ENCODE measurements around the gene C4orf50. TPM values are rescaled to one million over a fixed set of nuclear protein-coding genes. Genes with fewer than 3 reads are reported as not detected.

The C4orf50 gene
- total RNA-seq, 2 donors from 2014 or later, result 0.13 TPM; not detected in 1

GRCh38 chr4:6030679-6031078, 12.4 kb upstream of the C4orf50 start:
- Histone ChIP-seq H3K4me1 (no peaks in the 10 kb centered on the region), H3K4me3 (no peak overlapping the region), H3K9ac (ENCODE audit: low read depth in 2 of 2, low read length in 2 of 2) (no peak overlapping the region), H3K36me3 (no peaks in the 10 kb centered on the region), H3K27ac (no peak overlapping the region), H3K27me3 (no peaks in the 10 kb centered on the region), H3K9me3 (no peaks in the 10 kb centered on the region)
- TF ChIP-seq CTCF (IDR thresholded peaks at IDR 0.05), result no peak
- no peak for DNase-seq
- intact Hi-C loops (cut with DNase I), result no loop called here

- H3K27me3 ChIP-seq, result no peaks in the 10 kb centered on the region
These were observed 11.0 kb upstream of the C4orf50 start for GRCh38 chr4:6029254-6029653.

GRCh38 chr4:6028168-6028567, 9.9 kb upstream of the C4orf50 start:
- H3K27ac ChIP-seq, result no peak overlapping the region
- H3K9me3 ChIP-seq, result no peaks in the 10 kb centered on the region
- DNase-seq, result no peak
- TF ChIP-seq CTCF (IDR thresholded peaks at IDR 0.05), result no peak
- intact Hi-C loops (cut with DNase I), result no loop called here
- no peaks in the 10 kb centered on the region for H3K4me1 ChIP-seq
- H3K36me3 ChIP-seq, result no peaks in the 10 kb centered on the region
- H3K4me3 ChIP-seq, result no peak overlapping the region
- H3K27me3 ChIP-seq, result no peaks in the 10 kb centered on the region
- no peak overlapping the region for H3K9ac ChIP-seq (ENCODE audit: low read depth in 2 of 2, low read length in 2 of 2)

More at GRCh38 chr4:6029254-6029653, 11.0 kb upstream of the C4orf50 start:
- DNase-seq, result no peak
- Histone ChIP-seq H3K4me1 (no peaks in the 10 kb centered on the region), H3K4me3 (no peak overlapping the region), H3K9me3 (no peaks in the 10 kb centered on the region), H3K9ac (ENCODE audit: low read depth in 2 of 2, low read length in 2 of 2) (no peak overlapping the region), H3K27ac (no peak overlapping the region), H3K36me3 (no peaks in the 10 kb centered on the region)
- TF ChIP-seq CTCF (IDR thresholded peaks at IDR 0.05), result no peak
- intact Hi-C loops (cut with DNase I), result no loop called here

- no peak overlapping the region for H3K4me3 ChIP-seq
- no peaks in the 10 kb centered on the region for H3K4me1 ChIP-seq
- DNase-seq, result no peak
- H3K27me3 ChIP-seq, result no peaks in the 10 kb centered on the region
- H3K9me3 ChIP-seq, result no peaks in the 10 kb centered on the region
- no peaks in the 10 kb centered on the region for H3K36me3 ChIP-seq
- no peak overlapping the region for H3K27ac ChIP-seq
- no peak for TF ChIP-seq CTCF (IDR thresholded peaks at IDR 0.05)
- H3K9ac ChIP-seq (ENCODE audit: low read depth in 2 of 2, low read length in 2 of 2), result no peak overlapping the region
- intact Hi-C loops (cut with DNase I), result no loop called here
These were observed 9.2 kb upstream of the C4orf50 start for GRCh38 chr4:6027392-6027791.

GRCh38 chr4:6024313-6024960, 6.2 kb upstream of the C4orf50 start:
- H3K9ac ChIP-seq (ENCODE audit: low read depth in 2 of 2, low read length in 2 of 2), result no peak overlapping the region
- no peaks in the 10 kb centered on the region for H3K4me1 ChIP-seq
- intact Hi-C loops (cut with DNase I), result no loop called here
- H3K4me3 ChIP-seq, result no peak overlapping the region
- no peak overlapping the region for H3K27ac ChIP-seq
- no peaks in the 10 kb centered on the region for H3K9me3 ChIP-seq
- no peaks in the 10 kb centered on the region for H3K36me3 ChIP-seq
- DNase-seq, result no peak
- no peaks in the 10 kb centered on the region for H3K27me3 ChIP-seq
- no peak for TF ChIP-seq CTCF (IDR thresholded peaks at IDR 0.05)

All from colonic mucosa (tissue), 4 donors.